Gastroesophageal sphincter (tissue), 3 donors: Measurements from ENCODE around the gene OSCP1.

Experiments
- CTCF ChIP-seq, 4 experiments: fragments of 200-600 bp in 2 of 4; fragments of 450-650 bp in 2 of 4; sonication (generic) in 1 of 4; IDR thresholded peaks; one replicate each; pipeline ENCODE4 v1.5.1; 2017 to 2019; ENCODE audit warnings: antibody characterized with exemption in 4 of 4, mild to moderate bottlenecking in 2 of 4, moderate library complexity in 2 of 4
- EP300 ChIP-seq: sonication (generic); formaldehyde crosslinking; IDR thresholded peaks from one replicate; pipeline ENCODE4 v1.6.1; 2017; ENCODE audit warnings: antibody characterized with exemption, mild to moderate bottlenecking

GRCh38 chr1:36414384-36414783 is 35.9 kb downstream of the OSCP1 start:
- TF ChIP-seq EP300 = no peak
- TF ChIP-seq CTCF (IDR thresholded peaks at IDR 0.05) = no peak
